Activated CD4-positive, alpha-beta T cell treated with anti-CD3 and anti-CD28 coated beads, Interleukin-2, amount 50 U/mL, for 48 hours (primary cell): Measurements from ENCODE around the gene LCE2C.
A peak's percentile ranks its signal among the peaks of the same experiment; 100 is the strongest.
"Not testable (repeated sequence)": the region's sequence is repeated elsewhere in the genome, so short reads cannot be mapped to it uniquely, and the experiment has no call there.

Source experiments
- DNase-seq, 2 experiments: peaks; one replicate each; pipeline ENCODE4 v3.0.0-alpha.2; 2020

LCE2C gene, protein sequence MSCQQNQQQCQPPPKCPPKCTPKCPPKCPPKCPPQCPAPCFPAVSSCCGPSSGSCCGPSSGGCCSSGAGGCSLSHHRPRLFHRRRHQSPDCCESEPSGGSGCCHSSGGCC

DNA sequence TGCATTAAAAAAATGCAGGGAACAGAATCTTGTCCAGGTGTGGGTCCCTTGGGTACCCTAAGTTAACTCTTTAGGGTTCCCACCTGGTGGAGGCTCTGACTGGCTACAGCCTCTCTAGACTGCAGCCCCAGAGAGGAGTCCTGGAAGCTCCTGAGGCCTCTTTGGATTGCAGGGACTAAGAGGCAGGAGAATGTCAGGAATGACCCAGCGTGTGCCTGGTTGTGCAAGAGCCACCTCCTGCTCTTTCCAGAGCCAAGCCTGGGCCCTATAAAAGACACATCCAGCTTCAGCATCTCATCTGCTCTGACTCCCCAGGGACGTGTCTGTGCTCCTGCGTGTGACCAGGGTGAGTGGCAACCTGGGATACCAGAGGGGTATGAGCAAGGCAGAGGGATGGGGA lies at the start of gene LCE2C:
TSS of gene LCE2C (plus strand) at position 297 of the 400 bp plus-strand sequence. CDS start 737 bp downstream, outside the sequence.
- not testable (repeated sequence) for DNase-seq

DNA sequence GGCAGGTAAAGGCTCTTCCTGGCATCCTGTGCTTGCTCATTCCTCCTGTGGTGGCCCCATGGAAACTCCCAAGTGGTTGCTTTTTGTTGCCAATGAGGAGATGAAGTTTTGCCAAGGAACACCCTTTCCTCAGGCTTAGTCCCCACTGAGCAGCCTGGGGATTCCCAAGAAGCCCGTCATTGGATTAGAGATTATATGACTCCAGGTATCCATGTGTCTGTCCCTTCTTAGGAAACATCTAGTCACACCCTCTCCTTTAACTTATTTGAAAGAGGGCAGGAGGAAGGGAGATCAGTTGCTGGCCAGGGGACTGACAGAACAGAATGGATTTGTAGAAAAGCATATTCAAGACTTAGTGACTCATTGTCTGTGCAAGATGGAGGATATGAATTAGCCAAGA lies 48.3 kb upstream of the LCE2C start:
- DNase-seq, result no peak

GRCh38 chr1:152630596-152630995 lies 44.5 kb upstream of the LCE2C start:
- no peak for DNase-seq

DNA sequence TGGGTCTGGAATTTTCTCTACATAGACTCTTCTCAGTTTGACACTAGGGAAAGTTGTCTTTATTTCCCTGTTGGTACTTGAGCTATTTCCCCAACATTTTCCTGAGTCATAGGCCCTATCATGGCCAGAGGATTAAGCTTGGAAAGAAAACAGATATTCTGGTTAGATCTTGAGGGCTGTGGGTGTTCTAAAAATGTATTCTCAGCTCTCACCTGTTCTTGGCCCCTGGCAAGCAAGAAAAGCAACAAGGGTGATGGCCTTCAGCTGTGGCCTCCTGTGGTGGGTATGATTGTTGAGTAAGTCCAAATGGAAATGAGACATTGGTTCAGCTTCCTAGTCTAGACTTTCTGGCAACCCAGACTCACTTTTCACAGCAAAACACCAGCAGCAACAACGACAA lies 34.7 kb upstream of the LCE2C start:
- DNase-seq, result no peak

GRCh38 chr1:152643945-152644344 lies 31.1 kb upstream of the LCE2C start:
- DNase-seq, result no peak

DNA sequence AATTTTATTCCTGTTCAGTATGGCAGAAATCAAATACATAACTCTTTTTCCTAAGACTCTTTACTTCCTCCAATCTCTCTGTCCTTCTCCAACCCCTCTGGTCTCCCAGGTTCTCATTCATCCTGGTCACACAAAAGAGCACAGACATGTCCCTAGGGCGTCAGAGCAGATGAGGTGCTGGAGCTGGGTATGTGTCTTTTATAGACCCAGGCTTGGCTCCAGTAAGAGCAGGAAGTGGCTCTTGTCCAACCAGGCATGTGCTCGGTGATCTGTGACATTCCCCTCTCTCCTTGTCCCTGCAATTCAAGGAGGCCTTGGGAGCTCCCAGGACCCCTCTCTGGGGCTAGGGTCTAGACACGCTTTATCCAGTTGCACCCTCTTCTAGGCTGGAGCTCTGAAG lies 29.9 kb upstream of the LCE2C start:
- DNase-seq, result no peak

GRCh38 chr1:152646656-152647055 lies 28.4 kb upstream of the LCE2C start:
- no peak for DNase-seq

GRCh38 chr1:152654110-152654509 lies 21.0 kb upstream of the LCE2C start:
- DNase-seq, result peak; percentile 59 to 68

GRCh38 chr1:152656459-152656858 lies 18.6 kb upstream of the LCE2C start:
- no peak for DNase-seq

DNA sequence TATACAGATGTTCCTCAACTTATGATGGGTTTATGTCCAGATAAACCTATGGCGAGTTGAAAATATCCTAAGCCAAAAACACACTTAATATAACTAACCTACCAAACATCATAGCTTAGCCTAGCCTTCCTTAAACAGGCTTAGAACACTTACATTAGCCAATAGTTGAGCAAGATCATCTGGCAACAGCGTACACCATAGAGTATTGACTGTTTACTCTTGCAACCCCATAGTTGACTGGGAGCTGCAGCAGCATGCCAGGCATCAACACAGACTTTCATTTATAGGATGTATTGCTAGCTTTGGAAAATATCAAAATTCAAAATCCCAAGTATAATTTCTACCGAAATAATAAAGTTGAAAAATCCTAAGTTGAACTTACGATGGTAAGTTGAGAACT lies 17.4 kb upstream of the LCE2C start:
- DNase-seq, result no peak

- no peak for DNase-seq
Measured at GRCh38 chr1:152658649-152659048, 16.4 kb upstream of the LCE2C start.

DNA sequence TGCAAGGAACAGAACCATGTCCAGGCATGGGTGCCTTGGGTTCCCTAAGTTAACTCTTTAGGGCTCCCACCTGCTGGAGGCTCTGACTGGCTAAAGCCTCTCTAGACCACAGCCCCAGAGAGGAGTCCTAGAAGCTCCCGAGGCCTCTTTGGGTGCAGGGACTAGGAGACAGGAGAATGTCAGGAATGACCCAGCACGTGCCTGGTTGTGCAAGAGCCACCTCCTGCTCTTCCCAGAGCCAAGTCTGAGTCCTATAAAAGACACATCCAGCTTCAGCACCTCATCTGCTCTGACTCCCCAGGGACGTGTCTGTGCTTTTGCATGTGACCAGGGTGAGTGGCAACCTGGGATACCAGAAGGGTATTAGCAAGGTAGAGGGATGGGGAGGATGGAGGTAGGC lies 12.0 kb upstream of the LCE2C start, which contains the start of gene LCE2D:
TSS of gene LCE2D (plus strand) at position 283 of the 400 bp plus-strand sequence. CDS start 726 bp downstream, outside the sequence.
- no peak for DNase-seq

DNA sequence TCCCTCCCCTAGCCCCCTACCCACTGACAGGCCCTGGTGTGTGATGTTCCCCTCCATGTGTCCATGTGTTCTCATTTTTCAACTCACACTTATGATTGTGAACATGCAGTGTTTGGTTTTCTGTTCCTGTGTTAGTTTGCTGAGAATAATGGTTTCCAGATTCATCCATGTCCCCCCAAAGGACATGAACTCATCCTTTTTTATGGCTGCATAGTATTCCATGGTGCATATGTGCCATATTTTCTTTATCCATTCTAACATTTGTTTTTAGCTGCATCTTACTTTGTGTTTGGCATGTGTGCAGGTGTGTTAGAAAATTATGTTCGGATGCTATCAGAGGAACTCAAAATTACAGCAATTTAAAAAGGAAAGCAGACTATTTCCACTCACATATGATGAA lies 8.9 kb upstream of the LCE2C start:
- not testable (repeated sequence) for DNase-seq

DNA sequence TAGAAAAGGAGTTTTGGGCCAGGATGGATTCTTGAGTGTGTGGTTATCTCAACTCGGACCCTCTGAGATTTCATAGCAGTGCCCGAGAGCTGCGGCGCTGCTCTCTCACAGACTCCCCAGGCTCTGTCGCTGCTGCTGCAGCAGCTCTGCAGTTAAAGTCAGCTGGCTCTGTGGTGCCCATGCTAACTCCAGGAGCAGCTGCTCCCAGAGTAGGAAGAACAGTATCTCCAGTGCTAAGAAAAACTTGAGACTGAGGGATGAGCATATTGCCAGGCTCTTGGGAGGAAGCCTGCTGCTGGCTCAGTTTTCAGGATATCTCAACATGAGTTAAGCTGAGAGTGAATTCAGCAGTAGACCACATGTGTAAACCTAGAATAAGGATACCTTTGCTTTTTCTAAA lies 7.4 kb upstream of the LCE2C start:
- no peak for DNase-seq

GRCh38 chr1:152673016-152673415 lies 2.1 kb upstream of the LCE2C start:
- DNase-seq, result no peak

DNA sequence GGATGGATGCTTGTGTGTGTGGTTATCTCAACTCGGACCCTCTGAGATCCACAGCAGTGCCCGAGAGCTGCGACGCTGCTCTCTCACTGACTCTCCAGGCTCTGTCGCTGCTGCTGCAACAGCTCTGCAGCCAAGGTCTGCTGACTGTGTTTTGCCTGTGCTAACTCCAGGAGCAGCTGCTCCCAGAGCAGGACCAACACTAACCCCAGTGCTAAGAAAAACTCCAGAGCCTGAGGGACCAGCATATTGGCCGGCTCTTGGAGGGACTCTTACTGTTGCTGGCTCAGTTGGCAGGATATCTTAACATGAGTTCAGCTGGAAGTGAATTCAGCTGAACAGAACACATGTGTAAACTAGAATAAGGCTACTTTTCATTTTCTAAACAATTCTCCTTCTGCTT lies 4.4 kb downstream of the LCE2C start:
- DNase-seq, result no peak

GRCh38 chr1:152681616-152682015 lies 6.5 kb downstream of the LCE2C start:
- no peak for DNase-seq

GRCh38 chr1:152683846-152684245 lies 8.8 kb downstream of the LCE2C start:
- DNase-seq, result no peak

GRCh38 chr1:152685823-152686222 lies 10.7 kb downstream of the LCE2C start, which contains the start of gene LCE2B:
Gene LCE2B, plus strand, starts transcription at chr1:152686123. Its CDS starts 721 bp downstream, at chr1:152686844.
- DNase-seq, result not testable (repeated sequence)

DNA sequence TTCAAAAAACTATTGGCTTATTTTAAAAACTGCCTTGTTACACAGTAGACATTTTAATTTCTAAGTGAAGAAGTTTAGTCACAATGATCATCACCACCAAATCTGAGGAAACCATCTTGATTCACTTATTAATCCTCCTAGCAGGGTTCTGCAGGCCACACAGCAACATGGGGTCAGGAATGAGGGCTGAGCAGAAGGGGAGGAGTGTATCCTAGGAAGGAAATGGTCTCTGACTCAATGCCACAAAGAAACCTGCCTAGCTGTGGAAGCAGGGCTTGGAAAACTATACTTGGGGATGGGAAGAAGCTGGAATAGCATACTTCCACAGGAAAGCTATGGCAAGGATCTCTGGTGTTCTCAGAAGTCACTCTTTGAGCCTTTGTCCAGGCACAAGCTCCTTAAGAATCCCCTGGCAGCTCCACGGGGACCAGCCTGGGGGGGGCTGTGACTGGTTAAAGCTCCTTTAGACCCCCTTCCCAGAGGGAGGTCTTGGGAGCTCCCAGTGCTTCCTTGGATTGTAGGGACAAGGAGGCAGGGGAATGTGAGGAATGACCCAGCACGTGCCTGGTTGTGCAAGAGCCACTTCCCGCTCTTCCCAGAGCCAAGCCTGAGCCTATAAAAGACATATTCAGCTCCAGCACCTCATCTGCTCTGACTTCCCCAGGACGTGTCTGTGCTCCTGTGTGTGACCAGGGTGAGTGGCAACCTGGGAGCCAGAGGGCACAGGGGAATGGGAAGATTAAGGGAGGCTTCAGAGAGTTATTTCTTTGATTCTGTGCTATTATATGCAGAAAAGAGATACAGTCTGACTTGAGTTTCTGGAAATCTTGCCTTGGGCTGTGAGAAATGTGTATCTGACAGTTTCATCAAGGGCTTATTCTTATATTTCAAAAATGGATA lies 22.9 kb downstream of the LCE2C start, which contains the start of gene LCE2A:
TSS of gene LCE2A (plus strand) at position 645 of the 900 bp plus-strand sequence. CDS start 557 bp downstream, outside the sequence.
- DNase-seq, result no peak

GRCh38 chr1:152699746-152700145 lies 24.7 kb downstream of the LCE2C start:
- DNase-seq, result no peak

DNA sequence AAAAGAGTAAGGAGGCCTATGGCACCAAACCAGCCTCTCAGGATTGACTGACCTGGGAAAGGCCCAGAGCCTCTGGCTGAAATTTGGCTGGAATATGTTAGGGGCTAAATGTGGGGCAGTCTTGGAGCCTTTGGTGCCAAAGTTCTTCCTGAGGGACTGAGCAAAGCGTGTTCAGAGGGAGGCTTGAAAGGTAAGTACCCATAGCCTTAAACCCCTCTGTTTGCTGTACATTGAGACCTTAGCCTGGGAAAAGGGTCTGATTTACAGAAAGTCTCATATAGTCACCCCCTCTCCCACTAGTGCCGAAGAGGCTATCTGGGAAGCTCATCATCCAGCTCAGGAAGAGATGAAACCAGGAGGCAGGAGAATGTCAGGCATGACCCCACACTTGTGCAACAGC lies 32.8 kb downstream of the LCE2C start, which contains the start of gene LCE4A:
TSS of gene LCE4A (plus strand) at position 301 of the 400 bp plus-strand sequence. CDS start 916 bp downstream, outside the sequence.
- DNase-seq, result no peak

- DNase-seq, result no peak
Measured at GRCh38 chr1:152718238-152718637, 43.2 kb downstream of the LCE2C start.

DNA sequence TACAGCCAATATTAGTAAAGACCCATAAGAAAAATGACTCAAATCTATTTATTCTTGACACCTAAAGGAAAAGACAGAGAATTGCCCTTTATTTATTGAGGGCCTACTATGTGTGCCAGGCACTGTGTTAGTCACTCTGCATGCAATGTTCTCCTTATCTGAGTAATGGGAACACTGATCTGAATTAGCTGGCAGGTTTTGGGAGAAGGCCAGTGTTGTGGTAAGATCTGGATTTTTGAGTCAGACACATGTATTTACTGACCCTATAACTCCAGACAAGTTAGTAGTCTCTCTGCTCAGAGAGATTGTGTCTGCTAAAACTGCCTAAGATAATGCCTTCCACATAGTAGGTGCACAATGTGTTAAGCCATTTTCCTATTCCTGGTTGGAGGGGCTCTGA lies 50.2 kb downstream of the LCE2C start:
- no peak for DNase-seq
